Measurements from ENCODE around the gene RALGDS.

RALGDS gene

GRCh38 chr9:133113949-133114885 is 6.8 kb downstream of the RALGDS start:
- TF ChIP-seq RAD21 (IDR thresholded peaks at IDR 0.05; ENCODE audit: low read depth), result no peak
- TF ChIP-seq, protein P1, sequence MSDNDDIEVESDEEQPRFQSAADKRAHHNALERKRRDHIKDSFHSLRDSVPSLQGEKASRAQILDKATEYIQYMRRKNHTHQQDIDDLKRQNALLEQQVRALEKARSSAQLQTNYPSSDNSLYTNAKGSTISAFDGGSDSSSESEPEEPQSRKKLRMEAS (IDR thresholded peaks at IDR 0.05), result no peak
- TF ChIP-seq, protein P2, sequence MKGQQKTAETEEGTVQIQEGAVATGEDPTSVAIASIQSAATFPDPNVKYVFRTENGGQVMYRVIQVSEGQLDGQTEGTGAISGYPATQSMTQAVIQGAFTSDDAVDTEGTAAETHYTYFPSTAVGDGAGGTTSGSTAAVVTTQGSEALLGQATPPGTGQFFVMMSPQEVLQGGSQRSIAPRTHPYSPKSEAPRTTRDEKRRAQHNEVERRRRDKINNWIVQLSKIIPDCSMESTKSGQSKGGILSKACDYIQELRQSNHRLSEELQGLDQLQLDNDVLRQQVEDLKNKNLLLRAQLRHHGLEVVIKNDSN (IDR thresholded peaks at IDR 0.05), result no peak
- TF ChIP-seq, protein P3, sequence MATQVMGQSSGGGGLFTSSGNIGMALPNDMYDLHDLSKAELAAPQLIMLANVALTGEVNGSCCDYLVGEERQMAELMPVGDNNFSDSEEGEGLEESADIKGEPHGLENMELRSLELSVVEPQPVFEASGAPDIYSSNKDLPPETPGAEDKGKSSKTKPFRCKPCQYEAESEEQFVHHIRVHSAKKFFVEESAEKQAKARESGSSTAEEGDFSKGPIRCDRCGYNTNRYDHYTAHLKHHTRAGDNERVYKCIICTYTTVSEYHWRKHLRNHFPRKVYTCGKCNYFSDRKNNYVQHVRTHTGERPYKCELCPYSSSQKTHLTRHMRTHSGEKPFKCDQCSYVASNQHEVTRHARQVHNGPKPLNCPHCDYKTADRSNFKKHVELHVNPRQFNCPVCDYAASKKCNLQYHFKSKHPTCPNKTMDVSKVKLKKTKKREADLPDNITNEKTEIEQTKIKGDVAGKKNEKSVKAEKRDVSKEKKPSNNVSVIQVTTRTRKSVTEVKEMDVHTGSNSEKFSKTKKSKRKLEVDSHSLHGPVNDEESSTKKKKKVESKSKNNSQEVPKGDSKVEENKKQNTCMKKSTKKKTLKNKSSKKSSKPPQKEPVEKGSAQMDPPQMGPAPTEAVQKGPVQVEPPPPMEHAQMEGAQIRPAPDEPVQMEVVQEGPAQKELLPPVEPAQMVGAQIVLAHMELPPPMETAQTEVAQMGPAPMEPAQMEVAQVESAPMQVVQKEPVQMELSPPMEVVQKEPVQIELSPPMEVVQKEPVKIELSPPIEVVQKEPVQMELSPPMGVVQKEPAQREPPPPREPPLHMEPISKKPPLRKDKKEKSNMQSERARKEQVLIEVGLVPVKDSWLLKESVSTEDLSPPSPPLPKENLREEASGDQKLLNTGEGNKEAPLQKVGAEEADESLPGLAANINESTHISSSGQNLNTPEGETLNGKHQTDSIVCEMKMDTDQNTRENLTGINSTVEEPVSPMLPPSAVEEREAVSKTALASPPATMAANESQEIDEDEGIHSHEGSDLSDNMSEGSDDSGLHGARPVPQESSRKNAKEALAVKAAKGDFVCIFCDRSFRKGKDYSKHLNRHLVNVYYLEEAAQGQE (IDR thresholded peaks at IDR 0.05; ENCODE audit: low read depth), result no peak
- TF ChIP-seq ZBTB7A (IDR thresholded peaks at IDR 0.05; ENCODE audit: low read depth), result no peak
- no peak for TF ChIP-seq FOXM1 (IDR thresholded peaks at IDR 0.05; ENCODE audit: borderline replicate concordance, low read depth)
- no peak for TF ChIP-seq NFIC (IDR thresholded peaks at IDR 0.05)
- no peak for TF ChIP-seq EGR1 (IDR thresholded peaks at IDR 0.05)
- no peak for TF ChIP-seq CEBPB (IDR thresholded peaks at IDR 0.05)
- no peak for TF ChIP-seq TEAD4 (IDR thresholded peaks at IDR 0.05)
- TF ChIP-seq EP300 (IDR thresholded peaks at IDR 0.05; ENCODE audit: borderline replicate concordance), result no peak
- no peak for TF ChIP-seq TCF12 (IDR thresholded peaks at IDR 0.05; ENCODE audit: low read depth)
- no peak for TF ChIP-seq TAF1 (IDR thresholded peaks at IDR 0.05; ENCODE audit: low read depth)
- TF ChIP-seq CREB1 (IDR thresholded peaks at IDR 0.05; ENCODE audit: low read depth), result no peak

- TF ChIP-seq EP300 (IDR thresholded peaks at IDR 0.05; ENCODE audit: borderline replicate concordance) (no peak), EGR1 (IDR thresholded peaks at IDR 0.05) (no peak), NFIC (IDR thresholded peaks at IDR 0.05) (no peak), CREB1 (IDR thresholded peaks at IDR 0.05; ENCODE audit: low read depth) (no peak), TAF1 (IDR thresholded peaks at IDR 0.05; ENCODE audit: low read depth) (no peak), CEBPB (IDR thresholded peaks at IDR 0.05) (no peak), TEAD4 (IDR thresholded peaks at IDR 0.05) (no peak)
- TF ChIP-seq, protein P1 (IDR thresholded peaks at IDR 0.05), result no peak
- TF ChIP-seq, protein P2 (IDR thresholded peaks at IDR 0.05), result no peak
Measured at GRCh38 chr9:133113163-133113948, 7.7 kb downstream of the RALGDS start.

- no peak for TF ChIP-seq CREB1 (IDR thresholded peaks at IDR 0.05; ENCODE audit: low read depth)
Measured at GRCh38 chr9:133112663-133113026, 8.4 kb downstream of the RALGDS start.

DNA sequence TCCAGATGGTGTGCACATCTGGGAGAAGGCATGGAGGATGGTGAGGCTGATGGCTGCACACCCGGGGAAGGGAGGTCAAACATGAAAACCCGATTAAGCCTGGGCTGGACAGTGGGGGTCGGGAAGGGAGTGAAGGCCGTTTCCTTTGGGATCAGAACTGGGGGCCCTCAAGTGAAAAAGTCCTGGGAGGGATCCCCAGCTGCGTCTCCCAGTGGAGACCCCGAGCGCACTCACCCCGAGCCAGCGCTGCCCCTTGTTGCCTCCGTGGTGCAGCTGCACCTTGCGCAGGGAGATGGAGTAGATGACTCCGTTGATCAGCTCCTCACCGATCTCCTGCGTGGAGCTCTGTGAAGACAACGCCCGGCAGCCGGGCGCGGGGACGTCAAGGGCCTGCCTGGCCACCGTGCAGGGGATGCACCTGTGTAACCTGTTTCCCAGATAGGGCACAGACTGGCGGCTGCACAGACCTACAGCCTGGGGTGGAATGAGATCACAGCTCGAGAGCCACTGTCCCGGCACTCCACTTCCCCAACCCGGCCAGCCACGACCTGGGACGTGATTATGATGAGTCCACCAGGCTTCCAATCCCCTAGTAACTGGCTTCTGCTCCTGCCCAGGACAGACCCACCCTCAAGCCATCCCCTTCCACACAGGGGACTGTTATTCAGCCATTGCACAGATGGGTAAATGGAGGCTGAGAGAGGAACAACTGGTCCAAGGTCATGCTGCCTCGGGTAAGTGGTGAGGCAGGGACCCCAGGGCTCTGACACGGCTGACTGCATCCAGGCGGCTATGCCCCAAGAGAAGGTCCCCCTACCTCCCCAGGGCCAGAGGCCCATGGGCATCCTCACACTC is 9.0 kb downstream of the RALGDS start:
- no peak for TF ChIP-seq FOXM1 (IDR thresholded peaks at IDR 0.05; ENCODE audit: borderline replicate concordance, low read depth)
- no peak for TF ChIP-seq RAD21 (IDR thresholded peaks at IDR 0.05; ENCODE audit: low read depth)
- no peak for TF ChIP-seq YY1 (IDR thresholded peaks at IDR 0.05; ENCODE audit: low read depth)
- TF ChIP-seq, protein P3 (IDR thresholded peaks at IDR 0.05; ENCODE audit: low read depth), result no peak
- TF ChIP-seq CEBPB (IDR thresholded peaks at IDR 0.05), result no peak
- no peak for TF ChIP-seq EP300 (IDR thresholded peaks at IDR 0.05; ENCODE audit: borderline replicate concordance)
- TF ChIP-seq EGR1 (IDR thresholded peaks at IDR 0.05), result no peak
- TF ChIP-seq TAF1 (IDR thresholded peaks at IDR 0.05; ENCODE audit: low read depth), result no peak
- TF ChIP-seq, protein P2 (IDR thresholded peaks at IDR 0.05), result no peak
- TF ChIP-seq NFIC (IDR thresholded peaks at IDR 0.05), result no peak
- no peak for TF ChIP-seq TCF12 (IDR thresholded peaks at IDR 0.05; ENCODE audit: low read depth)
- TF ChIP-seq TEAD4 (IDR thresholded peaks at IDR 0.05), result no peak
- no peak for TF ChIP-seq CREB1 (IDR thresholded peaks at IDR 0.05; ENCODE audit: low read depth)
- no peak for TF ChIP-seq ZBTB7A (IDR thresholded peaks at IDR 0.05; ENCODE audit: low read depth)
- TF ChIP-seq, protein P1 (IDR thresholded peaks at IDR 0.05), result no peak
